CD4-positive, alpha-beta T cell treated with Interleukin-15 for 1 hour (primary cell): Measurements from ENCODE around the gene SLC39A8.
"Not testable (repeated sequence)": the region's sequence is repeated elsewhere in the genome, so short reads cannot be mapped to it uniquely, and the experiment has no call there.

Source experiments
- DNase-seq: peaks from one replicate; pipeline ENCODE4 v3.0.0-alpha.2; 2020

SLC39A8 gene

DNA sequence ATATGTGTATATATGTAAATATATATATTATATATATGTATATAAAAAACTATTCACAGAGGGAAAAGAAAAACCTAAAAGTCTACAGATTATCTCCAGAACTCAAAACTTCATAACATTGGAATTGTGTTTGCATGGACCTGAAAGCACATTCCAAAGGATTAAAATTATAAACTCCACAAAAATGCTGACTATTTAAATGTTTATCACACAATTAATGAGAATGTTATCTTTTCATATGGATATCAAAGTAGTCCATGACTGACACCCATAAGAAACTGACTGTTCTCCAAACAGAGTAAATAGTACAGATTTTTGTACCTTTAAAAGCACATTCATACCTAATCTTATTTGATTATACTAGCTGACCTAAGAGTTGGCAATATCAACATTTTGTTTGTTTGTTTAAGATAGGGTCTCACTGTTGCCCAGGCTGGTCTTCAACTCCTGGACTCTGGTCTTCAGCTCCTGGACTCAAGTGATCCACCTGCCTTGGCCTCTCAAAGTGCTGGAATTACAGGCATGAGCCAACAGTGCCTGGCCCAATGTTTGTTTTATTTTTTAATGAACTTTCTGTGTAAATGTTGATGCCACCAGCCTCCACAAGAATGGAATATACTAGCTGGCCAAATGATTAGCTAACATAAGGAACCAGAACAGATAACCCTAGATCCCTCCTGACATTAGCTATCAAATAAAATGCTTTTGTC, 50.0 kb downstream of the SLC39A8 start:
- no peak for DNase-seq

DNA sequence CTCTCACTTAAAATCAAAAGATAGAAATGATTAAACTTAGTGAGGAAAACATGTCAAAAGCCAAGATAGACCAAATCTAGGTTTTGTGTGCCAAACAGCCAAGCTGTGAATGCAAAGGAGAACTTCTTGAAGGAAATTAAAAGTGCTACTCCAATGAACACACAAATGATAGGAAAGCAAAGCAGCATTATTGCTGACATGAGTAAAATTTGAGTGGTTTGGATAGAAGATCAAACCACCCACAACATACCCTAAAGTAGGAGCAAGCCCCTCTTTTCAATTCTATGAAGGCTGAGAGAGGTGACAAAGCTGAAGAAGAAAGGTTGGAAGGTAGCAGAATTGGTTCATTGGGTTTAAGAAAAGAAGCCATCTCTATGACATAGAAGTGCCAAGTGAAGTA, 56.8 kb downstream of the SLC39A8 start:
- no peak for DNase-seq

DNA sequence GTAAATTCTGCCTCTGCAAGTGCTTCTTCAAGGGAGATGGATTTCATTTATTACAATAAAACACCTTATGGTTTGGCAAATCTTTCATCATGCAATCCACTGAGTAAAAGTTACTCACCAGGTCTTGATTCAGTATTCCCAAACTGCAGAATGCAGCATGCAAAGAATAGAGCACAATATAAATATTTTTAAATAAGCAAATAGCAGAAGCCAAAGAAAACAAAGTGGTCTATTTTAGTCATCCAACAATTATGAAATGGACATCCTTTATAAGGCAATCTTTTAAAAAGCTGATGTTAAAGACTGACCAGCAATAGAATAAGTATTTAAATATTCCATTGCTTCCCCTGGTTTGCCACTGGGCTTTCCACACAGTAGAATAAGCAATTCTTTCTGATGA, 59.5 kb downstream of the SLC39A8 start:
- no peak for DNase-seq

DNA sequence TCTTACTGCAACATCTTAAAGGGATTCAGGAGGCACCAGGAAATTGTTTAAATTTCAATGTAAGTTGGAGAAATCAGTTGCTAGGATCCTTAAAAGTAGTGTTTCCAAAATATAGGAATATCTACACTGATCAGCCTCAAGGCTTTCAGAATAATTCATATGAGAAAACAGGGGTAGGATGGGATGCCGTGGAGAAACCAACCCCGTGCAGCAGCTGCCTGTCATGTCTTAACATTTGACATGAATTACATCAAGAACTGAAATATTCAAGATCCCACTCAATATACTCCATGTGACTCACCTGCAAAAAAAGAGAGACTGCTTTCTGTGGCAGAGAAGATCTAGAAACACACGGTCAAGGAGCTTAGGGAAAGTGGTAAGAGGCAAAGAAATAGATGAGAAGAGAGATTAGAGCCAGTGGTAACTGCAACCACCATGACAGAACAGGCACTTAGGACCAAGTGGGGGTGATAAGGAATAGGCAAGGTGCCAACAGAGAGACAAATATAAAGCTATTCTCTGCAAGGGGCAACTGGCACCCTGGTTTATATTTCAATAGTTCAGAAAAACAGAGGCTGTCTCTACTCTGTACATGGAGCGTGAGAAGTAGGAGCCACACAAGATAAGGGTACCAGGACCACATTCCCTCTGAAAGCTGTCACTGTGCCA, 64.0 kb downstream of the SLC39A8 start:
- DNase-seq, result no peak

DNA sequence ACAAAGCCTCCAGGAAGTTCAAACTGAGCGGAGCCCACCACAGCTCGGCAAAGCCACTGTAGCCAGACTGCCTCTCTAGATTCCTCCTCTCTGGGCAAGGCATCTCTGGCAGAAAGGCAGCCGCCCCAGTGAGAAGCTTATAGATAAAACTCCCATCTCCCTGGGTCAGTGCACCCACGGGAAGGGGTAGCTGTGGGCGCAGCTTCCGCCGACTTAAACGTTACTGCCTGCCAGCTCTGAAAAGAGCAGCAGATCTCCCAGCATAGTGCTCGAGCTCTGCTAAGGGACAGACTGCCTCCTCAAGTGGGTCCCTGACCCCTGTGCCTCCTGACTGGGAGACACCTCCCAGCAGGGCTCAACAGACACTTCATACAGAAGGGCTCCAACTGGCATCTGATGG, 72.0 kb downstream of the SLC39A8 start:
- not testable (repeated sequence) for DNase-seq

DNA sequence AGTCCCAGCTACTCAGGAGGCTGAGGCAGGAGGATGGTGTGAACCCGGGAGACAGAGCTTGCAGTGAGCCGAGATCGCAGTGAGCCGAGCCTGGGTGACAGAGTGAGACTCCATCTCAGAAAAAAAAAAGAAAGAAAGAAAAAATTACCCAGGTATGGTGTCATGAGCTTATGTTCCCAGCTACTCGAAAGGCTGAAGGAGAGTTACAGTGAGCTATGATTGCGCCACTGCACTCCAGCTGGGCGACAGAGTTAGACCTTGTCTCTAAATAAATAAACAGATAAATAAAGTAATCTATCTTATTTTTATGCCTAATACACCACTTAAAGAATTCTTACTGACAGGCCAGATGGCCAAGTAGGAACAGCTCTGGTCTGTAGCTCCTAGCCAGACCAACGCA, 73.0 kb downstream of the SLC39A8 start:
- no peak for DNase-seq

DNA sequence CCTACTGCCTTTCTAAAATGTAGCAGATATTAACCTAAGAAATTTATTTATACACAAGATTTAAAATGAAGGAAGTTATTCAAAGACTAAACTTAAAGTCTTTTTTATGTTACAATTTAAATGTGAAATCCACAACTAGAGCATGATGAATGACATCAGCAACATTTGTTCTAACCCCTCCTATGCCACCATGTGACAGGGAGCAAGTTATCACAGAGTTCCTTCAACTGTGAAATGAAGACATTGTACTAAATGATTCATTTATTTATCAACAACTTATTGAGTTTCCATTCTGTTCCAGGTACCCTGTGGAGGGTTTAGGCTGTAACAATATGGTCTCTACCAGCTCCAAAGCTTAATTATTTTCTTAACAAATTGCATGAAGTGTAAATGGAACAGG, 76.9 kb downstream of the SLC39A8 start:
- DNase-seq, result no peak

DNA sequence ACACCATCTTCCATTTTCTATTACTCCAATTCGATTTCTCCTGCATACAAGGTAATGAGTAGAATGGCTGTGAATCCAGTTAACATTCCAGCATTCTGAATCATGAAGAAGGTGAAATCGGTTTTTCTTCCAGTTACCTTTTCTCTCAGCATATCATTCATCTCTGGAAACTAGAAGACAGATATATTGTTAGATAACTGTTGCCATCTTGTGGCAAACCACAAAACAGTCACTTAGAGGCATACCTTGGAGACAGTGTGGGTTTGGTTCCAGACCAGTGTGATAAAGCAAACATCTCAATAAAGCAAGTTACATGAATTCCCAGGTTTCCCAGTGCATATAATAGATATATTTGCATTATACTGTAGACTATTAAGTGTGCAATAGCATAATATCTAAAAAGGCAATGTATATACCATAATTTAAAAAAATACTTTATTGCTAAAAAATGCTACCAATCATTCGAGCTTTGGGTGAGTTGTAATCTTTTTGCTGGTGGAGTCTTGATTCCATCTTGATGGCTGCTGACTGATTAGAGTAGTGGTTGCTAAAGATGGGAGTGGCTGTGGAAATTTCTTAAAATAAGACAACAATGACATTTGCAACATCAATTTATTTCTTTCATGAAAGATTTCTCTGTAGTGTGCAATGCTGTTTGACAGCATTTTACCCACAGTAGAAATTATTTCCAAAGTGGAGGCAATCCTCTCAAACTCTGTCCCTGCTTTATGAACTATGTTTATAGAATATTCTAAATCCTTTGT, 82.1 kb downstream of the SLC39A8 start:
- no peak for DNase-seq

DNA sequence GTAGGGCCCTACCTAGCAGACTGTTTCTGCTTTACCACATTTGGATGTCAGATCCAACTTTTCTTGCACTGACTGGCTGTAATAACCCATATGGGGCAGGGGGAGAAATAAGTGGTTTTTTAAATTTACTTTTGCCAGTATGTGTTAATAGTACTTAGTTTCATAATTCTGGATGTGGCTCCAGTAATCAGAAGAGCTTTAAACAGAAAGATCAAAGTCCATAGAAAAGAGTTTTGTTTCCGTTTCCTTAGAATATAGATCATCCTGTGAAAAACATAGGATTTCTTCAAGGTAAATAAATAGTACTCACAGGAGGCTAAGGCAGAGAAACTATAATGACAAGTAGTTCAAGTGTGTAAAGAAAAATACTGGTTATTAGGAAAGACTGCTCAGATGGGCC, 85.6 kb downstream of the SLC39A8 start:
- DNase-seq, result no peak

DNA sequence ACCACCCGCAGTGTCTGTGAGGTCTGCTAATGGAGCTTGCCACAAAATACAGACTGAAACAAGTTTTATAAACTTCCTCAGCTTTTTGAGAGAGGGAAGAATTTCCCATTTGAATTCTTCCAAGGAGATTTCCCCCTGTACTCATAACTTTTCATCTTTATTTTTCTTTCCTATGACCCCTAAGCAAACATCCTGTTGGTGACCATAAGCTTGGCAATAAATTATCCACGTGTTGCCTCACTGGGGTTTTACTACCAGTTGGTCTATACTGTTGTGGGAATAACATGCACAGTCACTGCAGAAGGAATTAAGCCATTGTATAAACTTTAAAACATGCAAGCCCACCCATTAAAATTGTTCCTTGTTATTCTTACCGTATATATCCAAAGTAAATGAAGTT, 86.2 kb downstream of the SLC39A8 start:
- no peak for DNase-seq

DNA sequence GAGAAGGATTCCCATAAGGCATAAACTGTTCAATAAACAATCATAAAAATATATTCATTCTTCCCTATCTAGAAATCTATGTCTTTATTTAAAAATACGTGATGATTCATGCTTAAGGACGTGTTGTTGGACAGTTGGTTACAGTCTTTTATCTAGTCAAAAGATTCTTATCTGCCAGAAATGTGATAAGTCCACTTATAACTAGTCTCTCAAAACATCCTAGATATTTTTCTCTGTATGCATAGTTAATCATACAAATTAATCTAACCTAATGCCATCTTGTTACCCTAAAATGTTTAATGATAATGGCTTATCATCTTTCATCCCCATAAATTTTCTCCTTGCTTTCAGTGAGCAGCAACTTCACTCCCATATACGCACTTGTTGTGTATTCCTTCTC, 89.0 kb downstream of the SLC39A8 start:
- no peak for DNase-seq

DNA sequence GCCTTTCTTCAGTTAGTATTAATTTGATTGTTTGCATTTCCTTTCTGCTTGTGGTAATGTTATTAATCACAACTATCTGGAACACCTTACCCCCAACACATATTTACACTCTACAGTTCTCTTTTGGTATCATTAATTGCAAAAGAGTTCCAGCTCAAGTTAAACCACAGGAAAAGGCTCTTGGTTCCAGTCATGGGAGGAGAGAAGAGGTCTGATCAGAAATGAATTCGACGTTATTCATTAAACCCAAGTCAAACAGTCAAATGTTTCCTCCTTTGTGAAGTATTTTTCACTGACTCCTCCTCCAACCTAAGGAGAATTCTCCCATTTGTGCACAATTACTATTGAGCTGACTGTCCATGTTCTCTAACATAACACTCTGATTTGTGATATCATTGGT, 91.4 kb downstream of the SLC39A8 start:
- no peak for DNase-seq

DNA sequence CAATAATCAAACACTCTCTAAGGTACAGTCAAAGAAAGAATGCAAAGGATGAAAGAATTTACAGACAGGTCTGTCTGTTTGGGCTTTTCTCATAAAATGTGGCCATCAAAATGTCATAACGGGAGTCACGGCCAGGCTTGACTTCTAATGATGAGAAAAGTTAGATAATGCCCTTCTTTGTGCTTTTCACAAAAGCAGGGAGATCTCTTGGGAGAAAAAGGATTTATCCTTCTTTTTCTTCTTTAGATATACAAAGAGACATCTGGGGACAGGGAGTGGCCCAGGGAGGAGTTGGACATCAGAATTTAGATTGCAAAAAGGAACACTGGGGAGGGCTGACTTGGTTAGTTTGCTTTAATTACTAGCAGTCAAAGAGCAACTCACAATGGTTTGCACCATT, 93.1 kb downstream of the SLC39A8 start:
- no peak for DNase-seq

DNA sequence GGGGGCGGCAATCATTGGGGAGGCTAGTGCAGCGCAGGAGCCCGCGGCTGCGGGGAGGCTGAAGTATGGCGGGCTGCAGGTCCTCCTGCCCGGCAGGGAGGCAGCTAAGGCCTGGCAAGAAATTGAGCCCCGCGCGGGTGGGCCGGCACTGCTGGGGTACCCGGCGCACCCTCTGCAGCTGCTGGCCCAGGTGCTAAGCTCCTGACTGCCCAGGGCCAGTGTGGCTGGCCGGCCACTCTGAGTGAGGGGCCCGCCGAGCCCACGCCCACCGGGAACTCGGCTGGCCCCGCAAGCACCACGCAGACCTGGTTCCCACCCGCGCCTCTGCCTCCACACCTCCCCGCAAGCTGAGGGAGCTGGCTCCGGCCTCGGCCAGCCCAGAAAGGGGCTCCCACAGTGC, 94.9 kb downstream of the SLC39A8 start:
- DNase-seq, result no peak

DNA sequence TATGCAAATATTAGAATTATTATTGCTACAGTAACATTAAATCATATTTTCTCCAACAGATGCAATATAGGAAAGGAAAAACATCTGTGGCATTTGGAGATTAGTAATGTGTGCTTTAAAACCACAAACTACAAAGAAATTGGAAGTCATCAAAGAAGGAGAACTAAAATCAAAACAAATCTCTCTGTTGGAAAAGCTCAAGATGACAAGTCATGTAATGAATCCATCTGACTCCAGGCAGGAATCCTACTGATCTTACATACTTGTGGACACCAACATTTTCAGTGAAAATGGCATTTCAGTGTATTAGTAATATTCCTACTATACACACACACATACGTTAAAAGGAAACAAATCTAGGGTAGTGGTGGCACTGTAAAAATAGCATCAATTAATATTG, 98.2 kb downstream of the SLC39A8 start:
- DNase-seq, result no peak

DNA sequence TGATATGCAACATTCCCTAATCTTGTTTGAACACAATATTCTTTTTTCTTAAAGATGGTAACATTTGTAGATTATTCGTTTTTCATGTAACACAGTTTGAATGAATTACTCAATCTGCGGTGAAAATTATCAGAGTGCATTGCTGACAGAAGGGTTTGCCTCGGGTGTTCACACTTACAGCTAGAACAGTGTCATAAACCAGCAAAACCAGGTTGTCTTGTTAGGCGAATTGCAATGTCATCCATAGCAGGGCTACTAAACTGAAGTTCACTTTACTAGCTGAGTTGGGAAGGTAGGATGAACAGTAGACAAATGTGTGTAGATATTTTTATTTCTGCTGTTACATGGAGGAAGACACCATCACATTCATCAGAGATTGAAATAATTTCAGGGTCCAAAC, 98.9 kb downstream of the SLC39A8 start:
- no peak for DNase-seq

DNA sequence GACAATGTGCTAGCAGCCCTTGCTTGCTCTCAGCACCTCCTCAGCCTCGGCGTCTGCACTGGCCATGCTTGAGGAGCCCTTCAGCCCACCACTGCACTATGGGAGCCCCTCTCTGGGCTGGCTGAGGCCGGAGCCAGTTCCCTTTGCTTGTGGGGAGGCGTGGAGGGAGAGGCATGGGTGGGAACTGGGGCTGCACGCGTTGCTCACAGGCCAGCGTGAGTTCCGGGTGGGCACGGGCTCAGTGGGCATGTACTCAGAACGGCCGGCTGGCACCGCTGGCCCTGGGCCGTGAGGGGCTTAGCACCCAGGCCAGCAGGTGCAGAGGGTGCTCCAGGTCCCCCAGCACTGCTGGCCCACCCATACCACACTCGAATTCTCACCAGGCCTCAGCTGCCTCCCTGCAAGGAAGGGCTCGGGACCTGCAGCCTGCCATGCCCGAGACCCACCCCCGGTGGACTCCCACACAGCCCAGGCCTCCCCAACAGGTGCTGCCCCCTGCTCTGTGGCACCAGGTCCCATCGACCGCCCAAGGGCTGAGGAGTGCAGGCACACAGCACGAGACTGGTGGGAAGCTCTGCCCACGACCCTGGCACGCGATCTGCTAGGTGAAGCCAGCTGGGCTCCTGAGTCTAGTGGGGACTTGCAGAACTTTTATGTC, 100.3 kb downstream of the SLC39A8 start:
- DNase-seq, result no peak

DNA sequence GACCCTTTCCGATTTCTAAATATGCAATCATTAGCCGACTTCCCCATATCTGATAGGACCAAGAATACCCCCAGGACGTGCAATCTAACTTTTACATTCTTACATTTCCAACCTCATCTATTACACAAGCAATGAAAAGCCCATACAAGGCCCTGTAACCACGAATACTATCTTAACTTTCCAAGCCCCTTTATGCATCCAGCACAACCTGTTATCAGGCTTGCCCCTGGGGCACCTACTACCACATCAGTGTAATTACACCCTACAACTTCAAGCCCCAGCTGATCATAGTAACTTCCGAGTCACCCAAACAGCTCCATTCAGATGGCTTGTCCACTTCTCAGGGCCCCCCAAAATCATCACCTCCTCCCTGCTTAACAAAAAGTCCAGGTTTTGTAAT, 102.0 kb downstream of the SLC39A8 start:
- not testable (repeated sequence) for DNase-seq

DNA sequence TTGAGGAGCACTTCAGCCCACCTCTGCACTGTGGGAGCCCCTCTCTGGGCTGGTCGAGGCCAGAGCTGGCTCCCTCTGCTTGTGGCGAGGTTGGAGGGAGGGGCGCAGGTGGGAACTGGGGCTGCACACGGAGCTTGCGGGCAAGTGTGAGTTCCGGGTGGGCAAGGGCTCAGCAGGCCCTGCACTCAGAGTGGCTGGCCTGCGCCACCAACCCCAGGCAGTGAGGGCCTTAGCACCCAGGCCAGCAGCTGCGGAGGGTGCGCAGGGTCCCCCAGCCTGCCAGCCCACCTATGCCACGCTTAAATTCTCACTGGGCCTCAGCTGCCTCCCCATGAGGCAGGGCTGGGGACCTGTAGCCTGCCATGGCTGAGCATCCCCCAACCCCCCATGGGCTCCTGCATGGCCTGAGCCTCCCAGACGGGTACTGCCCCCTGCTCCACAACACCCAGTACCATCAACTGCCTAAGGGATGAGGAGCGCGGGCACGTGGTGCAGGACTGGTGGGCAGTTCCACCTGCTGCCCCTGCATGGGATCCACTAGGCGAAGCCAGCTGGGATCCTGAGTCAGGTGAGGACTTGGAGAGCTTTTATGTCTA, 110.9 kb downstream of the SLC39A8 start:
- DNase-seq, result no peak

DNA sequence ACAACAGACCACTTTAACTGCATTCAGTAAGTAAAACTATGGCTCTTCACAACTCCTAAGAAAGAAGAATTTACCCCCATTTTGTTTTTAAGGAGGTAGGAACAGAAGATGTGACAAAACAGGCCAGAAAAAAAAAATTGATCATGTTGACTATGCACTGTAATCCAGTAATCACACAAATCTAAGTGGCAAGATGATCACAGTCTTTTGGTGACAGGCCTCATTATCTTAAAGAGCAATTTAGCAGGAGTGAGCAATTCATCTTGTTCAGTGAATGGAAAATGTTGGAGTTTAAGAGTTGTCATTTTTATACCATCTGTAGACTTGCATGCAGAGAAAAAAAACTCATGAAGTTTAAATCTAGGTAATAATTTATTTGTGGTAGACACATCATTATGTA, 115.1 kb downstream of the SLC39A8 start:
- no peak for DNase-seq

DNA sequence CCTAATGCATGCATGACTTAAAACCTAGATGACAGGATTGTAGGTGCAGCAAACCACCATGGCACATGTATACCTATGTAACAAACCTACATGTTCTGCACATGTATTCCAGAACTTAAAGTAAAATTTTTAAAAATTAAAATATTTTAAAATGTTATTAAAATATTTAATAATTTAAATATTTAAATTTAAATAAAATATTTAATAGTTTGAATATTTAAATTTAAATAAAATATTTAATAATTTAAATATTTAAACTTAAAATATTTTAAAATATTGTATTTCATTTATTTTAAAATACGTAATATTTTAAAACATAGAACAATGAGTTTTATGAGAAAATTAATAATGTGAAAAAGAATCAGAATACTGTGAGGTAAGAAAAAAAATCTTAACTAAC, 117.9 kb downstream of the SLC39A8 start:
- no peak for DNase-seq

DNA sequence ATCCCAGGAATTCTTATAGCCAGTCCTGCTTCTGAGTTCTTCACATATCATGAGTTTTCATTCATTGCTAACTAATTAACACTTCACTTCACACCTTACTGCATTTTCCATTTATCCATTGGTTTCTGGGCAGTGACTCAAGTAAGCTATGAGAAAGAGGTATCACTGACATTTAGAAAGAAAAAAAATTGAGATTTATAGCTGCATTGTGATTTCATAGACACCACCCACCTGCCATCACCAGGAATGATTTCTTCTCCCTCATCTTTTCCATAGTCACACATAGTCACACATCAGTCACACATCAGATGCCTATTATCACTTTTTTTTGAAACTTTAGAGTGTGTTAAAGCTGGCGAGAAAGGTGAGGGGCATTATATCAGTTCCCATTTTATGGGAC, 121.8 kb downstream of the SLC39A8 start:
- no peak for DNase-seq

DNA sequence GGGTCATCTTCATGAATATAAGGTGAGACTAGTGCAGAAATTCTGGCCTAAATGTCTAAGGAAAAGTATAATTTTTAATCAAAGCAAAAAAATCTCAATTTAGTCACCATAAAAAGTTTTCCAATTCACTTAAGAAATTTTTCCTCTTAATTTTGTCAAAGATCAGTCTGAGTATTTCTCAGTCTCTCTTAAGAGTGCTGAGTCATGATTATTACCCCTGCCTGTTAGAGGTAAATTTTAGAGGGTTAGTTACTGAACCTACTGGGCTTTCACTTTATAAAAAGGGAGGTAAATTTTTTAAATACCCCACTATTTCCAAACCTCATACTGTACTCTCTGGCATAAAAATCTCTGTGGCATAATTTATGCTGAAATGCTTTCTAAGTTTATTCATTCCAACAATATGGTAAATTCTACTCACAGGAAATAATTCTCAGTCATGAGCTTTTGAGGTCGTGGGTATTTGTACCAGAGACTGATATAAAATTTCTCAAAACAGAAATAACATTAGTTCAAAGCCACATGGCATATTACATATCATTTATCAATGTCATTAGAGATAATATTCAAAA, 122.4 kb downstream of the SLC39A8 start:
- no peak for DNase-seq
